Stimulated activated CD4-positive, alpha-beta T cell treated with anti-CD3 and anti-CD28 coated beads, TNF-alpha, amount 100 ng/mL, for 1 hour (primary cell): ENCODE measurements around the gene EXOC6B.

Experiments used
- DNase-seq, 3 donors: peaks; one replicate each; pipeline ENCODE4 v3.0.0-alpha.2; 2020; ENCODE audit warnings: low read depth in 3 of 3, low spot score in 1 of 3

The EXOC6B gene

GRCh38 chr2:72825257-72826155 lies at the start of gene EXOC6B:
Gene EXOC6B, minus strand, starts transcription at chr2:72826033.
- peak; percentile 54 to 87 (median 68) for DNase-seq

GRCh38 chr2:72871880-72872279 lies 46.0 kb upstream of the EXOC6B start:
- DNase-seq, result no peak

DNA sequence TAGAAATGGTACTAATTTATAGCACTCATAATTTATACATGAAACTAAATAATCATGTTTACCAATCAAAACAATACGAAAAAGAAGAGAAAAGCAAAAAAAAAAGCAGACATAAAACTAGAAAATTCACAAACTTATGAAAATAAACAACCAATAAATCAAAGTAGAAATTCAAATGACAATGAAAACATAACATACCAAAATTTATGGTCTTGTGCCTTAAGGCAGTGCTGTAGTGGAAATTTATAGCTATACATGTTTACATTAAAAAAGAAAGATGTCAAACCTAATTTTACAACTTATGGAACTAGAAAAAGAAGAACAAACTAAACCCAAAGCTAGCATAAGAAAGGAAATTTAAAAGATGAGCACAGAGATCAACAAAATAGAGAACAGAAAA lies 45.2 kb upstream of the EXOC6B start:
- no peak for DNase-seq

GRCh38 chr2:72864500-72864899 lies 38.7 kb upstream of the EXOC6B start:
- no peak for DNase-seq

DNA sequence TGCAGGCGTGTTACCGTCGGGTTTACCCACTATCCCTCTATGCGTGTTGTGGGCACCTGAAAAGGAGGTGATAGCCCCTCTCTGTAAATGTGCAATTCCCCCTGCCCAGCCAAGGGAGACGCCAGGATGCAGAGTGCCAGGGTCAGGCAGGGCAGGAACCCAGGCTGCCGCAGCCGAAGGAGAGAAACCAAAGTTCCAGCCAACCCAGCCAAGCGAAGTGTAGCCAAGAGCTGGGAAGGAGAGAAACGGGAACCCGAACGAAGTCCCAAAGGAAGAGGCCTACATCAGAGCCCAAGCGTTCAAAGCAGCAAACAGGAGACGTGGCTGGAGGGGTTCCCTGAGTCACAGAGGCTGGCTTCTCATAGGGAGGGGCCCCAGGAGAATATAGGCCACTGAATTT lies 37.2 kb upstream of the EXOC6B start:
- no peak for DNase-seq

- peak; percentile 65 to 84 (median 73) for DNase-seq
These were observed 36.6 kb upstream of the EXOC6B start for GRCh38 chr2:72862239-72862988.

GRCh38 chr2:72859831-72860262 lies 34.0 kb upstream of the EXOC6B start:
- peak in 2 of 3 donors; percentile 11 to 33 for DNase-seq

DNA sequence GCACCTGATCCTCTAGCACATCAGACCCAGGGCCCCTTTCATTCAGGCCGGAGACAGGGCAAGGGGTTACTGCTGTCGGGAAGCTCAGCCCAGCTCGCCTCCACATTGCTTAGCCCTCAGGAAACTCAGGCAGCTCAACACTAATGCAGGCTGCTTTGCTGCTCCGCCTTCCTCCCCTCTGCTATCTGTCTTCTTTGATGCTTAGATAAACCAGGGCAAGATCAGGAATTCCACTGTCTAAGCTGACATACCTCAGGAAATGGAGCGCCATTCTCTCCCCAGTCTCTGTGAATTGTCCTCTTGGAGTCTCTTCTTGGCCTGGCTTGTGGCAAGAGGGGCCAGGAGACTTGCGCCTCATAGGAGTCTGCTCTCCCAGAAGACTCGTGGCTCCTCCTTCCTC lies 25.5 kb upstream of the EXOC6B start:
- DNase-seq, result no peak

GRCh38 chr2:72849138-72849462 lies 23.3 kb upstream of the EXOC6B start:
- no peak for DNase-seq

DNA sequence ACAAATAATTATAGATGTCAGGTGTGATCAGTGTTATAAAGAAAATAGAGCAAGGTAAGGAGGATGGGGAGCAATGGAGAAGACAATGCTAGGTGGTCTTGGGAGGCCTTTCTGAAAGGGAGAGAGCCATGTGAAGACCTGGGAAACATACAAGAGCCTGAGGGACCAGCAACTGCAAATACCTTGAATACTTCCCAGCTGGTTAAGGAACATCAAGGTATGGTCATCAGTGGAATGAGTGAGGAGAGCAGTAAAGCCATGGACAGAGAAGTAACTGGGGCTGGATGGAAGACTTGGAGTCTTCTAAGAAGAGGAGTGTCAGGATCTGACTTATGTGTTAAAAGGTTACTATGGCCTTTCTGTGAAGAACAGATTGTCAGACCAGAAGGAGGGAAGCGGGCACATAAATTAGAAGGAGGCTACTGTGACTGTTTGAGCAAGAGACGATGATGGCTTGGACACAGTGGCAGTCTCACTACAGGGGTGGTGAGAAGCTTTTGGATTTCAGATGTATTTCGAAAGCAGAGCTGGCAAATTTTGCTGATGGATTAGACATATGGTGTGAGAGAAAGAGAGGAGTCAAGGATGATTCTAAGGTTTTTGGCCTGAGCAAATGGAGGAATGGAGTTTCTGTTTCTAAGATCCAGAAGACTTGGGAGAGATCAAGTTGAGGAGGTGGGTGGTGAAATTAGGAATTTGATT lies 22.8 kb upstream of the EXOC6B start:
- no peak for DNase-seq

DNA sequence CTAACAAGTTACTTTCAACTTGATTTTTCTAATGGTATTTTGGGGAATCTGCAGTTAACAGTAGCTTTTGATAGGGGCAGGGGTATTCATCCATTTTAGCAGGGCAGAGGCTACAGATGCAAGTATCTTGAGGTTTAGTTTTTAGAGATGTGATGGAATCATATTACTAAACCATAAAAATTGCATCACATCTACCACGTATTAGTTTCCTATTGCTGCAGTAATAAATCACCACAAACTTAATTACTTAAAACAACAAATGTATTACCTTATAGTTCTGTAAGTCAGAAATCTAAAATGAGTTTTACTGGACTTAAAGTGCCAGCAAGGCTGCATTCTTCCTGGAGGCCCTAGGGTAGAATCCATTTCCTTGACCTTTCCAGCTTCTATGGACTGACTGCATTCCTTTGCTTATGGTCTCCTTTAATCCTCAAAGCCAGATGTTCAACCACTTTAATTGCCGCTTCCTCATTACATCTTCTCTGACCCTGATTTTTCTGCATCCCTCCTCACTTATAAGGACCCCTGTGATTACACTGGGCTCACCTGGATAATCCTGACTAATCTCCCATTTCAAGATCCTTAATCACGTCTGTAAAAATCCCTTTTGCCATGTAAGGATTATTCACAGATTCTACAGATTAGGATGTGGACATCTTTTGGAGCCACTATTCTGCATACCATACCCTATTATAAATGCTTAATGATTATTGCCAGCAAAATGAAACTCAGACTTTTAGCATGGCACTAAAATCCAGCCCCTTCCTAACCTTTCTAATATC lies 21.9 kb upstream of the EXOC6B start:
- no peak for DNase-seq

GRCh38 chr2:72846171-72847095 lies 20.6 kb upstream of the EXOC6B start:
- no peak for DNase-seq

GRCh38 chr2:72843301-72843700 lies 17.5 kb upstream of the EXOC6B start:
- DNase-seq, result no peak

DNA sequence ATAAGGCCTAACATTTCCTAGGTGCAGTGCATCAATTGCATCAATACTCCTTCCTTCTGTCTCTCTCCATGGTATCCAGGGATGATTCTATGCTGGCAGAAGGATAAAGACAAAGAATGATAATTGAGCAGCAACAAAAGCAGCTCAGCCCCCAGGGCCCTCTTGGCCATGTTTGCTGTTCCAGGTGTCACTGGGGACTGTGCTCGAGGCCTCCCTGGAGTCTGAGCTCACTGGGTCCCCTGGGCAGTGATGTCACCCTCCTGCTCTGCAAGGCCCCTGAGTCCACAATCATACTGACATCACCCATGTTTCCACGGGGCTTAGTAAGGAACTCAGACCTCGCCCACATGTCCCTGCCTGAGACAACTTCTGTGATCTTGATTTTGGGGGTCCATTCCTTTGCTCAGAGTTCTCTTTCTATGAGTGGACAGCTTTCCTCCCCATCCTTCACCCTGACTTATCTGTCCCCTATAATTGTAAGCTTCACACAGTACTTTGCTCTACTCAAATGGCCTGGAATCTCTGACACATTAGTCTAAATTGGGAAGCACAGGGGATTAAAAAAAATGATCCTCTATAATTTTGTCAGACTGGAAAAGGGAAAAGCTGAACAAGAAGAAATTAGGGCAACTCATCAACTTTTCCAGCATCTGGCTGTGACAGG lies 15.8 kb upstream of the EXOC6B start:
- no peak for DNase-seq

DNA sequence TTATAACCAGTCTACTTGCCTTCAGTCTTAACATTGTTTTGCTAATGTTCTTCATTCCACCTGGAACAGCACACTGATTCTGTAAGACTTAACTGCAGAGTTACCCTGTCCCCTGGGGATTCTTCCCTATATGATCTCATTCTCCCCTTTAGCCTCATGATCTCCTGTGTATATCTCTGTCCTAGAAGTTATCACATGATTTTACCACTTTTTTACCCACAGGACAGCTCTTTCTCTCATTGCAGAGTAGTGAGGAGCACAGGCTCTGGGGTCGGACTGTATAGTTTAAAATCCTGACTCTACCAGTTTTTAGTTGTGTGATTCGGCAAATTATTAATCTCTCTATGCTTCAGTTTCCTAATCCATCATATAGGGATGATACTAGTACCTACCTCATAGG lies 14.2 kb upstream of the EXOC6B start:
- DNase-seq, result no peak

DNA sequence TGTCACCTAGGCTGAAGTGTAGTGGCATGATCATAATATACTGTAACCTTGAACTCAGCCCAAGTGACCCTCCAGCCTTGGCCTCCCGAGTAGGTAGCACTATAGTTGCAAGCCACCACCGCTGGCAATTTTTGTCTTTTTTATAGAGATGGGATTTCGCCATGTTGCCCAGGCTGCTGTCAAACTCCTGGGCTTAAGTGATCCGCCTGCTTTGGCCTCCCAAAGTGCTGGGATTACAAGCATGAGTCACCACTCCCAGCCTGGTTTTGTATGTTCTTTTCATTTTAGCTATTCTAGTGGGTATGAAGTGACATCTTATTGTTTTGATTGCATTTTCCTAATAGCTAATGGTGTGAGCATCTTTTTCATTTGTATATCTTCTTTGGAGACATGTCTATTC lies 11.3 kb upstream of the EXOC6B start:
- DNase-seq, result no peak

- no peak for DNase-seq
These were observed 9.6 kb upstream of the EXOC6B start for GRCh38 chr2:72835403-72835802.

GRCh38 chr2:72834596-72834995 lies 8.8 kb upstream of the EXOC6B start:
- DNase-seq, result no peak

GRCh38 chr2:72833084-72833714 lies 7.4 kb upstream of the EXOC6B start:
- DNase-seq, result no peak
